ENCODE measurements around the gene RFK. TPM values are rescaled to one million over a fixed set of nuclear protein-coding genes. Genes with fewer than 3 reads are reported as not detected.

The RFK gene
- total RNA-seq, 1 donor from 2014 or later, result 18.1 TPM

GRCh38 chr9:76394960-76395252 lies 680 bp upstream of the RFK start:
- peak overlapping the region; percentile 88 for H3K4me3 Mint-ChIP-seq (ENCODE audit: unreplicated experiment)
- H3K27me3 Mint-ChIP-seq (ENCODE audit: low read depth), result no peaks in the 10 kb centered on the region
- peak overlapping the region; percentile 98 for H3K27ac Mint-ChIP-seq (ENCODE audit: unreplicated experiment)
- DNase-seq (ENCODE audit: low spot score), result no peak
- TF ChIP-seq CTCF (IDR thresholded peaks at IDR 0.05), result no peak
- peaks cover 2% of the 10 kb centered on the region for H3K9me3 Mint-ChIP-seq (ENCODE audit: low read depth)
- H3K36me3 Mint-ChIP-seq (ENCODE audit: low read depth), result peaks cover 3% of the 10 kb centered on the region
- peaks cover 22% of the 10 kb centered on the region for H3K4me1 Mint-ChIP-seq (ENCODE audit: low read depth)

GRCh38 chr9:76390656-76391055 lies 3.6 kb downstream of the RFK start:
- H3K4me1 Mint-ChIP-seq (ENCODE audit: low read depth), result peaks cover 22% of the 10 kb centered on the region
- no peaks in the 10 kb centered on the region for H3K27me3 Mint-ChIP-seq (ENCODE audit: low read depth)
- peaks cover 5% of the 10 kb centered on the region for H3K36me3 Mint-ChIP-seq (ENCODE audit: low read depth)
- no peak overlapping the region for H3K4me3 Mint-ChIP-seq (ENCODE audit: unreplicated experiment)
- H3K9me3 Mint-ChIP-seq (ENCODE audit: low read depth), result peaks cover 2% of the 10 kb centered on the region
- no peak for TF ChIP-seq CTCF (IDR thresholded peaks at IDR 0.05)
- DNase-seq (ENCODE audit: low spot score), result no peak
- H3K27ac Mint-ChIP-seq (ENCODE audit: unreplicated experiment), result no peak overlapping the region

- no peaks in the 10 kb centered on the region for H3K9me3 Mint-ChIP-seq (ENCODE audit: low read depth)
- no peaks in the 10 kb centered on the region for H3K36me3 Mint-ChIP-seq (ENCODE audit: low read depth)
- peaks cover 8% of the 10 kb centered on the region for H3K4me1 Mint-ChIP-seq (ENCODE audit: low read depth)
- no peak for TF ChIP-seq CTCF (IDR thresholded peaks at IDR 0.05)
- no peak overlapping the region for H3K4me3 Mint-ChIP-seq (ENCODE audit: unreplicated experiment)
- no peak for DNase-seq (ENCODE audit: low spot score)
- H3K27me3 Mint-ChIP-seq (ENCODE audit: low read depth), result no peaks in the 10 kb centered on the region
- H3K27ac Mint-ChIP-seq (ENCODE audit: unreplicated experiment), result no peak overlapping the region
These were observed 14.7 kb downstream of the RFK start for GRCh38 chr9:76379494-76379893.

- DNase-seq (ENCODE audit: low spot score), result no peak
- Mint-ChIP-seq H3K27me3 (ENCODE audit: low read depth) (no peaks in the 10 kb centered on the region), H3K27ac (ENCODE audit: unreplicated experiment) (no peak overlapping the region), H3K4me1 (ENCODE audit: low read depth) (peaks cover 10% of the 10 kb centered on the region), H3K36me3 (ENCODE audit: low read depth) (no peaks in the 10 kb centered on the region), H3K4me3 (ENCODE audit: unreplicated experiment) (no peak overlapping the region), H3K9me3 (ENCODE audit: low read depth) (no peaks in the 10 kb centered on the region)
- TF ChIP-seq CTCF (IDR thresholded peaks at IDR 0.05), result no peak
These were observed 15.7 kb downstream of the RFK start for GRCh38 chr9:76378367-76379073.

- Mint-ChIP-seq H3K36me3 (ENCODE audit: low read depth) (no peaks in the 10 kb centered on the region), H3K4me3 (ENCODE audit: unreplicated experiment) (no peak overlapping the region), H3K27me3 (ENCODE audit: low read depth) (no peaks in the 10 kb centered on the region), H3K9me3 (ENCODE audit: low read depth) (no peaks in the 10 kb centered on the region), H3K27ac (ENCODE audit: unreplicated experiment) (no peak overlapping the region), H3K4me1 (ENCODE audit: low read depth) (peaks cover 17% of the 10 kb centered on the region)
- no peak for TF ChIP-seq CTCF (IDR thresholded peaks at IDR 0.05)
- DNase-seq (ENCODE audit: low spot score), result no peak
These were observed 16.4 kb downstream of the RFK start for GRCh38 chr9:76377791-76378190.

All from chondrocyte (in vitro differentiated cells).